ENCODE data around the gene PEX16.
A peak's percentile ranks its signal among the peaks of the same experiment; 100 is the strongest.
"Not testable (repeated sequence)": the region's sequence is repeated elsewhere in the genome, so short reads cannot be mapped to it uniquely, and the experiment has no call there.

The PEX16 gene

DNA sequence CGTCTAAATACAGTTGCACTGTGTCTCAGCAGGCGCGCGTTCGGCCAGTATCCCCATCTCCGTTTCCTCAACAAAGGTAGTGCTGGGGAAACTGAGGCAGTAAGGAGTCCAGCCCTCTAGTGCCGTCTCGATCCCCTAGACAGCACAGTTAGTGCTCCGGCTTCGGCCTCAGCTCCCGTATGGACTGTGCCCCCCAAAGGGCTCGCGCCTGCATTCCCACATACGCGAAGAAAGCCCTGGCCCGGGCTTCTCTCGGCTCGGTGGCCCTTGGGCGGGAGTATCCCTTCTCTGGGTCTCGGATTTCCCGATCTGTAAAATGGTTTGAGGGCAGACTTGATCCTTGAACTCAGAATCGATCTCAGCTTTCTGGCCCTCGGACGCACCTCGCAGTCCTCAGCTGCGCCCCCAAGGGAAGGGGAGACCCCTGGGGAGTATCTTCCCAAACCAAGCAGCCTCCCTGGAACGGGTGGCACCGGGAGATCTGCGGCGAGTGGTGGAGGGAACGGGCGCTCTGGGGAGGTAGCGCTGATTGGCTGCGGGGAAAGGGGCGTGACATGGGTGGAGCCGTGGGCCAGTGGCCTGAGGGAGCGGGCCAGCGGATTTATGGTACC, 759 bp upstream of the PEX16 start:
- peak; percentile 54 to 65 for DNase-seq (ENCODE audit: low read depth in 2 of 2)

DNA sequence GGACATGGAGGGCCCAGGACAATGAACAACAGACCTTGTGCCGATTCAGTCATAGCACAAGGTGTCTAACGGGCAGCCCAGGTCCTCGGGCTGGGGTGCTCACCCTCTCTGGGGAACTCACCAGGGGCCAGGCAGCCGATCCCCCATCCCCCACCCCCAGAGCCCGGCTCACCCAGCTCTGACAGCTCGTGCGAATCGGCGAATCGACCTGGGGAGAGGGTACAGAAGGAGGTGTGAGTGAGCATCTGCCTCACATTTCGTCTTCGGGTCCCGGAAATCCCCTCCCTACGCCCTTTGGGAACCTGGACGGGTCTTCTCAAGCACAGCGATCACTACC, 423 bp downstream of the PEX16 start:
- no peak for DNase-seq (ENCODE audit: low read depth in 2 of 2)

DNA sequence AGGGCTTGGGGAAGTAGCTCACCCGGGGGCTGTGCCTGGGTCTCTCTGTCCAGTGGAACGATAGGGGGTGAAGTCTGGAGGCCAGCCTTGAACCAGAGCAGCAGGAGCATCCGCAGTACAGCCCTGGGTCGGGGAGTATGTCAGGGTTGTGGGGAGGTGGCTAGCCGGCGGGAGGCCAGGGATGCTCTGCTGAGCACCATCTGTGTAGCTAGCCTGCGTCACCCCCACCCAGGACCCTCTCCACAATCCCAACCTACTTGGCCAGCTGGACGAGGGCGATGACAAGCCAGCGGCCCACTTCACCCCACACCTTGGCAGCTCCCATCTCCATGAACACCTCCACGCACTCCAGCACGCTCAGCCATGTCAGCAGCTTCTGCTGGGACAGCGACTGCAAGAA, 2.2 kb downstream of the PEX16 start:
- no peak for DNase-seq (ENCODE audit: low read depth in 2 of 2)

DNA sequence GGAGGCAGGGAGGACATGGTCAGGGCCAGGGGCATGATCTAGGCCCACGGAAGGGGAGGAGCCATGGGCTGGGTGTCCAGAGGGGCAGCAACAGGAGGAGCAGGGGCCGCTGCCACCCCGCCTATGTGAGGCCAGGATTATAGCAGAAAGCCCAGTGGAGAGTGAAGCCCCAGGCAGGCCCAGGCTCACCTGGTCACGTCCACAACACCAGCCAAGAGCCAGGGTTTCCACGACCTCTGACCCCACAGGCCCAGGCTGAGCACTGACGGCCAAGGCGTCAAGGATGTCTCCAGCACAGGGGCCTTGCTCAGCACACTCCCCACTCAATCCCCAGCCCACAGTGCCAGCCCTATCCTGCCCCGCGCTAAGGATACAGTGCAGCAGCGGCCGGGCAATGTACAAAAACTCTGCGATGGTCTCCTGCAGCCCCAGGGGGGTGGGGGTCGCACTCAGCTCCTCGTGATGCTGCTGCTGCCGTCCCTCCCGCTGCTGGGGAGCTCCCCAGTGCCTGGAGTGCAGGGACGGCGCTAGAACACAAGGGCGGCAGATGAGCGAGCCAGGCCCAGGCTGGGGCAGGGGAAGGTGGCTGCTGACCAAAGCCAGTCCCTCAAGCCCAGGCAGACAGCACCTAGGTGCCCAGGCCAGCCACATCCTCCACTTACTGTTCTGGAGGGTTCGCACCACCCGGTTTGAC, 3.6 kb downstream of the PEX16 start:
- no peak for DNase-seq (ENCODE audit: low read depth in 2 of 2)

DNA sequence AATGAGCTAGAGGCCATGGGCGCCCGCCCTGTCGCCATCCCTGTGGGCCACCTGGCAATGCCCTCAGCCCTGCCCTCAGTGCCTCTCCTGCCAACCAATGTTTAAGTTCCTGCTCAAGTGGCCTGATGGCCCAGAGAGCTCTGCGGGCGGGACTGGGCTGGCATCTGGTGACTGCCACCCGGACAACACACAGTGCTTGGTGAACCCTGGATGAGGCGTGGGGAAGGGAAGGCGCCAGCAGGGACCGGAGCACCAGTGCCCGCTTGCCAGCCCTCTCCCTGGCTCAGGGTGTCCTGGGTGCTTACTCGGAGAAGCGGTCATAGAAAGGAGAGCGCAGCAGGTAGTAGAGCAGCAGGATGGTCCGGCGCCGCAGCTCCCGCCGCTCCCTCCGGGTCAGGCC, 4.2 kb downstream of the PEX16 start:
- DNase-seq (ENCODE audit: low read depth in 2 of 2), result no peak

DNA sequence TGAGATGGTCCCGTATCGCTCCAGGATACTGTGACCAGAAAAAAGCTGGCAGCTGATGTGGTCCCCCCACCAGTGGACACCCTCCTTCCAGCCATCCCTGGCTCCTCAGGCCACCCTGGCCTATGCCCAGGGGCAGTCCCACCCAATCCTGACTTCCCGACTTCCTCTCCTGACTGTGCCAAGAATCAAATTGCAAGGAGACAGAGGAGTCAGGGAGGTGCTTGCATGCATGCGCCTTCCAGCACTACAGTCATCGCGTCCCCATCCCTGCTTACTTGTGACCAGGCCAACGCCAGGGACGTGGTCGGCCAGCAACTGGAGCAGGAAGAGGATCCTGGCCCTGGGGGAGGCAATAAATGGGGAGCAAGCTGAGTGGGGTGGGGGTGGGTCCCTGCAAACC, 7.1 kb downstream of the PEX16 start:
- DNase-seq (ENCODE audit: low read depth in 2 of 2), result no peak

DNA sequence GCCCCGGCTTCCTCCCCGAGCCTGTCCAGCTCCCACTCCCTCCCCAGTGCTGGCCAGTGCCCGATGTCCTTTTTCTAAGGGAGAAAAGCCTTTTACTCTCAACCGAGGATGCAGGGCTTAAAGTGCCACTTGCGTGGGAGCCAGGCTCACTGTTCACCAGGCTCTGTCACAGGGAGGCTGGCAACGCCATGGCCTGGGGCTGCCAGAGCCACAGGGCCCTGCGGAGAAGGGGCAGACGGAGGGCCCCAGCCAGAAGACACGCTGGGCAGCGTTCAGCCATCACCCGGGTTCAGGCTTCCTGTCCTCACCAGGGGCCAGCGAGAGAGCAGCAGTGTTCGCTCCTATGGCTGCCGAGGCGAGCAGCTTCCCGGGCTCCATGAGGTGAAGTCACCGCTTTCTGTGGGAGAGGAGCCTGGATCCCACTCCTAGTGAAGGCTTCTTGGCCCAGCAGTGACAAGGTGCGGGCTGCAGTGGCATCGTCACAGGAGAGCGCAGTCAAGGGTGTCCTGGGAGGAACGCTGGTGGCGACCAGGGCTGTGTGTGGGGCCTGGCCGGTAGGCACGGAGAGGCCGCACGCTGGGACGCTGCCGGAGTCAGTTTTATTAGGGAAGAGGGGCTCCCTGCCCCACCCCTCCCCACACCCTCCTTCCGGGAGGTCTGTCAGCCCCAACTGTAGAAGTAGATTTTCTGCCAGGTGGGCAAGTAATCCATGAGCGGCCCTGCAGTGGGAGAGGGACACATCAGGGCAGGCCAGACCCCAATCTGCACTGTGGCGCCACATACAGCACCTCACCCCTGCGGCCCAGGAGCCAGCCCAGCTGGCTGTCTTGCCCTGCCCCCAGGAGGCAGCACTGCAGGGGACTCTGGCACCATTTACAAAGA, 7.8 kb downstream of the PEX16 start:
- DNase-seq (ENCODE audit: low read depth in 2 of 2), result no peak

DNA sequence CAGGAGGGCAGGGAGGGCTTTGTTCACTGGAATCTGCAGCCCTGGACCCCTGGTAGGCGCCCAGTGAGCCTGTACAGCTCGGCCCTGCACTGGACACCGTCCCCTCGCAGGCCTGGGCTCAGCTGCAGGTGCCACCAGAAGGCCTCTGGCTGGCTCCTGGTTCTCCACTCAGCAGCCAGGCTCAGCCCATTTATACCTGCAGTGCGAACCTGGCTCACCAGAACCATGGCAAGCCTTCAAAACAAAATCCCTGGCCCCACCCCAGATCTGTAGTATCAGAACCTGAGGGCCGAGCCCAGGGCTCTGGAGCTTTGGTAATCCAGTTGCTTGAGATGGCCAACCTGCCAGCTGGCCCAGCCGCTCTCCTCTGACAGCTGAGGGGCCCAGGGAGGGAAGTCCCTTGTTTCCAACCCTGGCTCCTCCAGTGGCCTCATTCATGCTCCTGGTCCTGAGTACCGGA, 9.7 kb downstream of the PEX16 start:
- no peak for DNase-seq (ENCODE audit: low read depth in 2 of 2)

DNA sequence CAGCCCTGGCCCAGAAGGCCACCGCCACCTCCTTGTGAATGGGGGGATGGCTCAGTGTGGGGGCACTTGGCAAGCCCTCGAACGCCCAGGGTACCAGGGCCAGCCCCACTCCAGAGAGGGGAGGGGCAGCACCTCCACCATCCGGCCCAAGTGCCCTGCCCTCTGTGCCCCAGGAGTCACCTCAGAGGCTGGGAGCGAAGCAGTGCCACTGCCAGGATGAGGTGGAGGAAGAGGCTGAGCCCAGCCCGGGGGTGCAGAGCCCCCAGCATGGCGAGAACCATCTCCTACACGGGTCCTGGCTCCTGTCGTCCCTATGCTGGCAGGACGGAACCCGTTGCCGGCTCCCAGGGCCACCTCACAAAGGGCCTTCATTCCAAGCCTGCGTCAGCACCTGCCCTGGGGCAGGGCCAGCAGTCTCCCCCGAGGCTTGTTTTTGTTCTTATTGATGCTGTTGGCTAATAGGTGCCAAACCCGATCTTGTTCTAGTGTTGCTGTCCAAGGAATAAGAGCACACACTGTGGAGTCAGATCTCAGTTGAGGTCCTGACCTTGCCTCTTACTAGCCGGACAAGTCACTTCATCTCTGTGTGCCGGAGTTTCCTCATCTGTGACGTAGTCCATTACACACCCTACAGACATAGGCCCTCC, 10.6 kb downstream of the PEX16 start, which contains the start of gene FREY1:
FREY1 (minus strand) TSS at position 307 of the 647 bp plus-strand sequence; CDS start at position 281, 26 bp downstream.
- no peak for DNase-seq (ENCODE audit: low read depth in 2 of 2)

DNA sequence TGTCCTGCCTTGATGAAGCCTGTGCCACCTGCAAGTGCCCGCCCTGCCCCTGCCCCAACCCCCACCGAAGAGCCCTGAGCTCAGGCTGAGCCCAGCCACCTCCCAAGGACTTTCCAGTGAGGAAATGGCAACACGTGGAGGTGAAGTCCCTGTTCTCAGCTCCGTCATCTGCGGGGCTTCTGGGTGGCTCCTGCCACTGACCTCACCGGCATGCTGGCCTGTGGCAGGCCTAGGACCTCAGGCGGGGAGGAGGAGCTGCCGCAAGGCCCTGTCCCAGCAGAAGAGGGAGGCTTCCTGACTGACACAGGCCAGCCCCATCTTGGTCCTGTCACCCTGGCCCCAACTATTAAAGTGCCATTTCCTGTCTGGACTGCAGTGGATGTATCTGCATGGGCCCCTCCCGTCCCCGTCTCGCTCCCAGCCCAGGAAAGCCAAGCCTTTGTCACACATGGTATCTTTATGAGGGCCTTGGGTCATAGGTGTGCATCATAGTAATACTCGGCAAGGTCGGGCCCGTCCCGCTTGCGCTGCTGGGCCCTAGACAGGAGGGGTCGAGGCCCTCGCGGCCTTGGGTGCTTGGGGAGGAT, 11.5 kb downstream of the PEX16 start:
- no peak for DNase-seq (ENCODE audit: low read depth in 2 of 2)

DNA sequence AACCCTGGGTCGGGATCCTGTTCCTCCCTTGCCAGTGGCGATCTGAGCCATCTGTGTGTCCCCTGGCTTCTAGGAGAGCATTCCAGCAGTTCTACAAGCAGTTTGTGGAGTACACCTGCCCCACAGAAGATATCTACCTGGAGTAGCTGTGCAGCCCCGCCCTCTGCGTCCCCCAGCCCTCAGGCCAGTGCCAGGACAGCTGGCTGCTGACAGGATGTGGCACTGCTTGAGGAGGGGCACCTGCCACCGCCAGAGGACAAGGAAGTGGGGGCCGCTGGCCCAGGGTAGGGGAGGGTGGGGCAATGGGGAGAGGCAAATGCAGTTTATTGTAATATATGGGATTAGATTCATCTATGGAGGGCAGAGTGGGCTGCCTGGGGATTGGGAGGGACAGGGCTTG, 12.1 kb downstream of the PEX16 start:
- DNase-seq (ENCODE audit: low read depth in 2 of 2), result not testable (repeated sequence)

DNA sequence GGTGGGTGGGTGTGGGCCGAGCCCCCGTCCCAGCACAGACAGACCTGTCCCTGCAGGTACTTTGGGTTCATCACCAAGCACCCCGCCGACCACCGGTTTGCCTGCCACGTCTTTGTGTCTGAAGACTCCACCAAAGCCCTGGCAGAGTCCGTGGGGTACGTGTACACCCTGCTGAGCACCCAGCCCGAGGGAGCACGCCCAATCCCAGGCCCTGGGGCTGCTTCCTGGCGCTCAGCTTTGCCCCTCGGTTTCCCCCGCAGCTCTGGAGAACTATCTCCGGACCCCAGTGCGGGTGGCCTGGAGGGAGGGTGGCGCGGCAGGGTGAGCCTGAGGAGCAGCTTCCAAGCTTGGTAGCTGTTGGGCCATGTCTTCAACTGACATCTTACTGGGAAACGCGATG, 12.6 kb downstream of the PEX16 start:
- no peak for DNase-seq (ENCODE audit: low read depth in 2 of 2)

DNA sequence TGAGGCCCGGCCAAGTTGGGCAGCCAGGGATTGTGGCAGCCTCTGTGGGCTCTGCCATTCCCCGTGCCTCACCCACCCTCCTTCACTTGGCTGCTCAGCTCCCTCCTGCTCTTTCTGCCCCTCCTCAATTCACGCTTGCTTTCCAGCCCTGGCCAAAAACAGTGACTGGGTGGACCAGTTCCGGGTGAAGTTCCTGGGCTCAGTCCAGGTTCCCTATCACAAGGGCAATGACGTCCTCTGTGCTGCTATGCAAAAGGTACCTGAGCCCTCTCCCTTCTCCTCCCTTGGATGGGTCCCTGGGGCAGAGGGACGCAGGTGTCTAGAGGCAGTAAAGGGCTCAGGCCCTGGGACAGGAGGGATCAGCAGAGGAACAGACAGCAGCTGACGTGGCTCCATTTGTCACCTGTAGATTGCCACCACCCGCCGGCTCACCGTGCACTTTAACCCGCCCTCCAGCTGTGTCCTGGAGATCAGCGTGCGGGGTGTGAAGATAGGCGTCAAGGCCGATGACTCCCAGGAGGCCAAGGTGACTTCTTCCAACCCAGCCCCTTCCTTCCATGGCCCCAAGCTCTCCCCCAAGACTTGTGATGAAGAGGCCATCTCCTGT, 13.3 kb downstream of the PEX16 start:
- DNase-seq (ENCODE audit: low read depth in 2 of 2), result no peak

DNA sequence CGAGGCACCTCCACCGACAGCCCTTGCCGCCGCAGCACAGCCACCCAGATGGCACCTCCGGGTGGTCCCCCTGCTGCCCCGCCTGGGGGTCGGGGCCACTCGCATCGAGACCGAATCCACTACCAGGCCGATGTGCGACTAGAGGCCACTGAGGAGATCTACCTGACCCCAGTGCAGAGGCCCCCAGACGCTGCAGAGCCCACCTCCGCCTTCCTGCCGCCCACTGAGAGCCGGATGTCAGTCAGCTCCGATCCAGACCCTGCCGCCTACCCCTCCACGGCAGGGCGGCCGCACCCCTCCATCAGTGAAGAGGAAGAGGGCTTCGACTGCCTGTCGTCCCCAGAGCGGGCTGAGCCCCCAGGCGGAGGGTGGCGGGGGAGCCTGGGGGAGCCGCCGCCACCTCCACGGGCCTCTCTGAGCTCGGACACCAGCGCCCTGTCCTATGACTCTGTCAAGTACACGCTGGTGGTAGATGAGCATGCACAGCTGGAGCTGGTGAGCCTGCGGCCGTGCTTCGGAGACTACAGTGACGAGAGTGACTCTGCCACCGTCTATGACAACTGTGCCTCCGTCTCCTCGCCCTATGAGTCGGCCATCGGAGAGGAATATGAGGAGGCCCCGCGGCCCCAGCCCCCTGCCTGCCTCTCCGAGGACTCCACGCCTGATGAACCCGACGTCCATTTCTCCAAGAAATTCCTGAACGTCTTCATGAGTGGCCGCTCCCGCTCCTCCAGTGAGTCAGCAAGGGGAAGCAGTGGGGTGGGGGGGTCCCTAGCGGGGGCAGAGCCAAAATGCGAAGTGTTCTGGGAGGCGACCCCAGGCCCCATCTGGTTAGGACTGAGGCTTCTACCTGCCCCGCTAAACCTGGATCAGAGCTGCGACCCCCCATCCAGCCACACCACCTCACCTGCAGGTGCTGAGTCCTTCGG, 15.0 kb downstream of the PEX16 start:
- no peak for DNase-seq (ENCODE audit: low read depth in 2 of 2)

DNA sequence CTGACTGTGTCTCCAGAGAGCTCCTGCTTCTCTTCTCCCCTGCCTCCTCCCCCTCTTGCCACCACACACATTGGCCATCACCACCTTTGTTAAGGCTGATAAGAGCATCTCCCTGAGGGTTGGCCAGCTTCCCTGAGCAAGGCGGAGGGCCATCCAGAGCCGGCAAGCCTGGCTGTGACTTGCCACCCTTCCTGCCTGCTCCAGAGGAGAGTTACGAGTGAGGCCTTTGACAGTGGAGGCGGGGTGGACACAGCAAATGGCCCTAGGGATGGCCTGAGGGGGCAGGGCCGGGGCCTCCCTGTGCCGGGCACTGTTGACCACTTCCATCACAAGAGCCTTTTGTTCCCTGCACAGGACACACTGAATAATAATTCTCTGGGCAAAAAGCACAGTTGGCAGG, 16.1 kb downstream of the PEX16 start:
- no peak for DNase-seq (ENCODE audit: low read depth in 2 of 2)

DNA sequence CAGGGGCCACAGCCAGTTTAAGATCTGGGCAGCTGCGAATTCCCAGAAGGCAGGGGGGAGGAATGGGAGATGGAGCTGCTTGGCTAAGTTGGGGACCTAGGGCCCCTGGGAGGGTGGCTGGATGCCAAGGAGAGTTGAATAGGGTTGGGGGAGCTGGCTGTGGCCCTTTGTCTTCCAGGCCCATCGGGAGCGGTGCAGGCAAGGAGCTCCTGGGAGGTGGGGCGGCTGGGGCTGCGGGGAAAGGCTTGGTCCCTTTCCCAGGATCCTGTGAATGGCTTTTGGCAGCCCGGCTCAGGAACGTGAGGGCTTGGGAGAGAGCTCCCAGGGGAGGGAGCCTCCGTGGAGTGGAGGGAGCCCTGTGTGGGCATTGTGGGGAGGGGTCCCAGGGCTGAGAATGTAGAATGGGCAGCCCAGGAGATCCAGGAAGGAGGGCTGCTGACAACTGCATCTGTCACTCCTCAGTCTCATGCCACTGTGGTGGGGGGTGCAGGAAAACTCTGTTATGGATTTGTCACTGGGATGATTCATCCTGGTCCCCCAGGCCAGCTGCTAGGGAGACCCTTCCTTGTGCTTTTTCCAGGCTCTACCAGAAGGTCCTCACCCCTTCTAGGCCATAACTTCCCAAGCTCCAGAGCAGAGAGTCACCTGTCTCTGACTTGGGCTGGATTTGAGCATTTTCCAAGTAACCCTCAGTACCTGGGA, 16.6 kb downstream of the PEX16 start:
- DNase-seq (ENCODE audit: low read depth in 2 of 2), result no peak

DNA sequence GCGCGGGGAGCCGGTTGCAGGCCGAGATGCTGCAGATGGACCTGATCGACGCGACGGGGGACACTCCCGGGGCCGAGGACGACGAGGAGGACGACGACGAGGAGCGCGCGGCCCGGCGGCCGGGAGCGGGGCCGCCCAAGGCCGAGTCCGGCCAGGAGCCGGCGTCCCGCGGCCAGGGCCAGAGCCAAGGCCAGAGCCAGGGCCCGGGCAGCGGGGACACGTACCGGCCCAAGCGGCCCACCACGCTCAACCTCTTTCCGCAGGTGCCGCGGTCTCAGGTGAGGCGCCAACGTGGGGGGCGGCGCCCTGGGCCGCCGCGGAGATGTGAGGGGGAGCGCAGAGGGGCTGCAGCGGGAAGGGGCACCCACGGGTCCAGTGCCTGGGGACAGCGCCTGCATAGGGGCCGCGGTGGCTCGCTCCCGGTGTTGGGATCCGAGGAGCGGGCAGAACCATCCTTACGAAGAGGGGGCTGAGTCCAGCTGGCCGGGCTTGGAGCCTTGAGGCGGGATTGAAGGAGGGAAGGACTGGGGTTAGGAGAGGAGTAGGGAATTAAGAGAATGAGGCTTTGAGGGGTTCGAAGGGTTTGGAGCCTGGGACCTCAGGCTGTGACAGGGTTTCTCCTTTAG, 17.4 kb downstream of the PEX16 start:
- DNase-seq (ENCODE audit: low read depth in 2 of 2), result not testable (repeated sequence)

DNA sequence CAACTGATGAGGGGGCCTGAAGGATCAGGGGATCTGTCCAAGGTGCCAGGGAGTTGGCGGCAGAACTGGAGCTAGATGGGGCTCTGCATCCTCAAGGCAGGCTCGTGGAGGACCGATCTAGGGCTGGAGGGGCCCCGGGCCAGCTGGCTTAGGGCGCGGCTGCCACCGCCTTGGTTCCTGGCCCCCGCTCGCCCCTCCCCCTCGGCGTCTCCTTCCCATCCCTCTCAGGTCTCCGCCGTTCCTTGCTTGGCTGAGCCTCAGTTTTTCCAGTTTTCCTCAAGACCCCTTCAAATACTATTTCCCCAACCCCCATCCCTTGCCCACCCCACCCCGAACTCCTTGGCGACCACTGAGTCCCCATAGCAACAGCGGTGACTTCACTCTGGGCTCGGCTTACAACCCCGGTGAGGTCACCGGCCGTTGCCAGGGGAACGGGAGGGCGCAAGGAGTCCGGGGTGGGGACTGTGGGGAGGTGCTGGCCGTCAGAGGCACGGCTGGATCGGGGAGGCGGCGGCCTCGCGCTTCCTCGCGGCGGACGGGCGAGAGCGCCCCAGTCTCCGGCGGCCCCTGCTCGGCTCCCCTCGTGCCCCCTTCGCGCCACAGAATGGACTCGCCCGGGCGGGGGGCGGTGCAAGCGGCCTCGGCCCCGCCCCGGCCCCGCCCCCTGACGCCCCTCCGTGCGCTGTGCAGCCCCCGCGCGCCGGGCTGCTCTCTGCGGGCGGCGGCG, 18.1 kb downstream of the PEX16 start:
- DNase-seq (ENCODE audit: low read depth in 2 of 2), result peak; percentile 65

DNA sequence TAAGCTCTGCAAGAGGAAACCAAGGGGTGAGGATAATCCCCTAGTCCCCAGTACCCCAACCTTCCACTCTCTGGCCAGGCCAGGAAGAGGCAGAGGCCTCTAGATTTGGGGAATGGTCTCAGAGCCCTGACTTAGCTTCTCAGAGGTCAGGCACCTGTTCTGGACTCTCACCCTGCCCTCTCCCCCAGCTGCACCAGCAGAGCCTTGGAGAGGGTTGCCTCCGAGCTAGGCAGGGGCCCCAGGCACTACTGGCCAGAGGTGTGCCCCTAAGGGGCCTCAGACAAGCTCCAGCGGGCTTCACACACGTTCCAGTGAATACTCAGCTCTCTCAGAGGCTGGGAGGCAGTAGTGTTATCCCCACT, 18.6 kb downstream of the PEX16 start:
- no peak for DNase-seq (ENCODE audit: low read depth in 2 of 2)
